Natural killer cell (primary cell): ENCODE results near the gene EEF1A2. TPM values are rescaled to one million over a fixed set of nuclear protein-coding genes. Genes with fewer than 3 reads are reported as not detected.

ENCODE experiments used
- ATAC-seq, 3 donors: fragments of 150-1000 bp in 2 of 3; fragments of 200-7000 bp in 1 of 3; cut with Tn5 transposase; 1 replicate in 1 of 3; 2 replicates in 2 of 3; pipeline ENCODE4 v1.10.0; 2021; ENCODE audit warnings: mild to moderate bottlenecking in 2 of 3, moderate library complexity in 2 of 3
- DNase-seq, 2 donors: peaks; one replicate each; pipeline versions ENCODE4 v3.0.0 to v3.0.0-alpha.2; 2013 to 2021; ENCODE audit warnings: mixed read lengths in 1 of 2
- H3K27ac ChIP-seq: one replicate; pipeline ENCODE4 v1.5.1; 2013; ENCODE audit warnings: mild to moderate bottlenecking, low read length
- H3K27me3 ChIP-seq: one replicate; pipeline ENCODE4 v1.6.1; 2013; ENCODE audit warnings: low read length; ENCODE audit not compliant: control insufficient read depth, insufficient read depth
- H3K36me3 ChIP-seq: one replicate; pipeline ENCODE4 v1.6.1; 2013; ENCODE audit warnings: low read length; ENCODE audit not compliant: control insufficient read depth, insufficient read depth
- H3K4me1 ChIP-seq: one replicate; pipeline ENCODE4 v1.6.1; 2013; ENCODE audit warnings: low read length; ENCODE audit not compliant: control insufficient read depth, insufficient read depth
- H3K4me3 ChIP-seq: one replicate; pipeline ENCODE4 v1.5.1; 2013; ENCODE audit warnings: low read length
- H3K9me3 ChIP-seq: one replicate; pipeline ENCODE4 v1.6.1; 2013; ENCODE audit warnings: low read length; ENCODE audit not compliant: control insufficient read depth, insufficient read depth
- H3K27ac Mint-ChIP-seq, 2 donors: one replicate each; pipeline ENCODE4 v1.8.0; 2022; ENCODE audit warnings: mild to moderate bottlenecking in 2 of 2, mixed read lengths in 2 of 2, moderate library complexity in 1 of 2
- H3K27me3 Mint-ChIP-seq, 2 donors: one replicate each; pipeline ENCODE4 v1.8.0; 2022; ENCODE audit warnings: low read depth in 2 of 2, mixed read lengths in 2 of 2
- H3K36me3 Mint-ChIP-seq: one replicate; pipeline ENCODE4 v1.8.0; 2022; ENCODE audit warnings: mixed read lengths
- H3K4me1 Mint-ChIP-seq, 2 donors: one replicate each; pipeline ENCODE4 v1.8.0; 2022; ENCODE audit warnings: mixed read lengths in 2 of 2
- H3K4me3 Mint-ChIP-seq: one replicate; pipeline ENCODE4 v1.8.0; 2022; ENCODE audit warnings: mild to moderate bottlenecking, moderate library complexity, mixed read lengths
- H3K9me3 Mint-ChIP-seq, 2 donors: one replicate each; pipeline ENCODE4 v1.8.0; 2022; ENCODE audit warnings: mixed read lengths in 2 of 2
- WGBS: methylation state at CpG from one replicate; pipeline ENCODE4 v1.1.7; 2013; ENCODE audit warnings: missing lambda C conversion rate; ENCODE audit not compliant: insufficient coverage; 5-methylcytosine and 5-hydroxymethylcytosine counted together
- intact Hi-C: fragments of 100-400 bp; cut with micrococcal nuclease; formaldehyde crosslinking; loops from one replicate; pipeline ENCODE4 v1.14.2; 2022
- total RNA-seq, 4 donors: library from RNA; stranded (reverse); fragments of 120-200 nt in 1 of 4; gene quantifications; one replicate each; pipeline versions ENCODE4 v1.2.3 to v1.2.4, GENCODE V29; 2013 to 2022
- TF ChIP-seq, protein P1 (sequence below): fragments of 200-600 bp; IDR thresholded peaks from one replicate; pipeline ENCODE4 v1.8.0; 2022; ENCODE audit warnings: antibody characterized with exemption

Gene EEF1A2
- total RNA-seq, 3 donors from 2014 or later (not counting 1 experiment from before 2014, with no cell fraction given) = 0.14 to 0.86 (median 0.35) TPM

GRCh38 chr20:63449025-63449424 lies 49.9 kb downstream of the EEF1A2 start:
- WGBS = 85% methylated on average over 5 of the region's 5 CpGs
- ATAC-seq (no peak), DNase-seq (no peak)
- intact Hi-C loops = no loop called here
- no peaks in the 10 kb centered on the region for H3K9me3 Mint-ChIP-seq
- H3K36me3 Mint-ChIP-seq = no peaks in the 10 kb centered on the region
- H3K27me3 Mint-ChIP-seq = peaks cover 0 to 14% of the 10 kb centered on the region in 2 donors
- H3K27ac Mint-ChIP-seq = no peak overlapping the region
- peaks cover under 1% of the 10 kb centered on the region for H3K27me3 ChIP-seq
- H3K4me1 Mint-ChIP-seq = no peaks in the 10 kb centered on the region
- no peak overlapping the region for H3K4me3 ChIP-seq
- no peak overlapping the region for H3K4me3 Mint-ChIP-seq
- peaks cover 2% of the 10 kb centered on the region for H3K4me1 ChIP-seq
- no peaks in the 10 kb centered on the region for H3K9me3 ChIP-seq
- TF ChIP-seq, protein P1, sequence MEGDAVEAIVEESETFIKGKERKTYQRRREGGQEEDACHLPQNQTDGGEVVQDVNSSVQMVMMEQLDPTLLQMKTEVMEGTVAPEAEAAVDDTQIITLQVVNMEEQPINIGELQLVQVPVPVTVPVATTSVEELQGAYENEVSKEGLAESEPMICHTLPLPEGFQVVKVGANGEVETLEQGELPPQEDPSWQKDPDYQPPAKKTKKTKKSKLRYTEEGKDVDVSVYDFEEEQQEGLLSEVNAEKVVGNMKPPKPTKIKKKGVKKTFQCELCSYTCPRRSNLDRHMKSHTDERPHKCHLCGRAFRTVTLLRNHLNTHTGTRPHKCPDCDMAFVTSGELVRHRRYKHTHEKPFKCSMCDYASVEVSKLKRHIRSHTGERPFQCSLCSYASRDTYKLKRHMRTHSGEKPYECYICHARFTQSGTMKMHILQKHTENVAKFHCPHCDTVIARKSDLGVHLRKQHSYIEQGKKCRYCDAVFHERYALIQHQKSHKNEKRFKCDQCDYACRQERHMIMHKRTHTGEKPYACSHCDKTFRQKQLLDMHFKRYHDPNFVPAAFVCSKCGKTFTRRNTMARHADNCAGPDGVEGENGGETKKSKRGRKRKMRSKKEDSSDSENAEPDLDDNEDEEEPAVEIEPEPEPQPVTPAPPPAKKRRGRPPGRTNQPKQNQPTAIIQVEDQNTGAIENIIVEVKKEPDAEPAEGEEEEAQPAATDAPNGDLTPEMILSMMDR = no peak
- H3K27ac ChIP-seq = no peak overlapping the region
- H3K36me3 ChIP-seq = no peaks in the 10 kb centered on the region

GRCh38 chr20:63448031-63448430 lies 50.9 kb downstream of the EEF1A2 start:
- intact Hi-C loops = no loop called here
- WGBS = 72% methylated on average over 18 of the region's 18 CpGs
- DNase-seq (no peak), ATAC-seq (no peak)
- H3K27me3 Mint-ChIP-seq = peaks cover 0 to 14% of the 10 kb centered on the region in 2 donors
- Histone ChIP-seq H3K27me3 (no peaks in the 10 kb centered on the region), H3K27ac (no peak overlapping the region), H3K4me1 (no peaks in the 10 kb centered on the region), H3K4me3 (no peak overlapping the region), H3K36me3 (no peaks in the 10 kb centered on the region), H3K9me3 (no peaks in the 10 kb centered on the region)
- H3K36me3 Mint-ChIP-seq = no peaks in the 10 kb centered on the region
- no peak overlapping the region for H3K4me3 Mint-ChIP-seq
- no peaks in the 10 kb centered on the region for H3K4me1 Mint-ChIP-seq
- H3K27ac Mint-ChIP-seq = no peak overlapping the region
- H3K9me3 Mint-ChIP-seq = peaks cover 0 to 3% of the 10 kb centered on the region in 2 donors
- TF ChIP-seq, protein P1 = no peak

GRCh38 chr20:63447320-63447719 lies 51.6 kb downstream of the EEF1A2 start:
- Histone ChIP-seq H3K4me3 (no peak overlapping the region), H3K36me3 (no peaks in the 10 kb centered on the region), H3K27ac (no peak overlapping the region), H3K9me3 (no peaks in the 10 kb centered on the region), H3K4me1 (peaks cover 3% of the 10 kb centered on the region), H3K27me3 (no peaks in the 10 kb centered on the region)
- Mint-ChIP-seq H3K4me3 (no peak overlapping the region), H3K36me3 (no peaks in the 10 kb centered on the region), H3K27me3 (peaks cover 0 to 12% of the 10 kb centered on the region in 2 donors), H3K9me3 (peaks cover 3 to 7% of the 10 kb centered on the region in 2 donors), H3K27ac (no peak overlapping the region), H3K4me1 (peaks cover 0 to 3% of the 10 kb centered on the region in 2 donors)
- TF ChIP-seq, protein P1 = no peak
- 87% methylated on average over 16 of the region's 16 CpGs for WGBS
- DNase-seq (no peak), ATAC-seq (no peak)
- intact Hi-C loops = no loop called here
